Suprapubic skin (tissue), 3 donors: Measurements from ENCODE around the gene TRMT61A.

ENCODE experiments used
- CTCF ChIP-seq, 2 donors: fragments of 200-600 bp in 1 of 2; fragments of 450-650 bp in 1 of 2; sonication (generic) in 1 of 2; IDR thresholded peaks; one replicate each; pipeline ENCODE4 v1.5.1; 2016 to 2019; ENCODE audit warnings: antibody characterized with exemption in 2 of 2, mild to moderate bottlenecking in 1 of 2, moderate library complexity in 1 of 2
- POLR2A ChIP-seq, 2 donors: fragments of 450-650 bp; IDR thresholded peaks; one replicate each; pipeline ENCODE4 v1.6.1; 2017; ENCODE audit warnings: antibody characterized with exemption in 2 of 2, mild to moderate bottlenecking in 2 of 2, moderate library complexity in 2 of 2

DNA sequence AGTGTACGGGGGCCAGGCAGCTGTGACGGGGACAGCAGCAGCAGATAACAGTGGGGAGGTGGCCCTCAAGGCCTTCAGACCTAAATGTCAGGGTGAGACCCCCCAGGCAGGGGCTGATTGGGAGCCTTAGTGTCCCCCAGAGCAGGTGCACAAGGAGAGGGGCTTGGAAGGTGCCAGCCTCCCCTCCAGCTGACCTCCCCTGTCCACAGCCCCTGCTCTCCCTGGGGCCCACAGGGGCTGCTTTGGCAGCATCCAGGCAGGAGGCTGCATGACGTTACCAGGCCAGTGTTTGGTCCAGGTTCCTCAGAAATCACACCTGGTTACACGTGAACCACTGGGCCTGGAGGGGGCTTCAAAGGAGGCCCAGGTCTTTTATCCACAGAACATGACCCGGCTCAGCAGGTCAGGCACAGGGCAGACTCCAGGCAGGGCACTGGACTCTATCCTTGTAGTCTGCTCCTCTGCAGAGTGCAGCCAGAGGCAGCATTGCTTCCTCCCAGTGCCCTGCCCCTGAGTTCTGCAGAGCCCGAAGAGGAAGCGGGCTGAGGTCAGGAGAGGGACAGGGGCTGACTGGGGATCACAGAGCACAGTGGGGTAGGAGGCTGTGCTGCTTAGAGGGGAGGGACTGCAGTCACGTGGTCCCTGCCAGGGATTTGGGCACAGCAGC is 2.6 kb upstream of the TRMT61A start:
- TF ChIP-seq CTCF (IDR thresholded peaks at IDR 0.05) (no peak), POLR2A (IDR thresholded peaks at IDR 0.05) (no peak)
